GM21619 (cell line): Measurements from ENCODE around the gene DDX41.
A peak's percentile ranks its signal among the peaks of the same experiment; 100 is the strongest.
"Not testable (repeated sequence)": the region's sequence is repeated elsewhere in the genome, so short reads cannot be mapped to it uniquely, and the experiment has no call there.

Experiments used
- ATAC-seq: cut with Tn5 transposase; IDR thresholded peaks from one replicate; pipeline ENCODE4 v1.9.1; 2021; ENCODE audit not compliant: unreplicated experiment

The DDX41 gene

DNA sequence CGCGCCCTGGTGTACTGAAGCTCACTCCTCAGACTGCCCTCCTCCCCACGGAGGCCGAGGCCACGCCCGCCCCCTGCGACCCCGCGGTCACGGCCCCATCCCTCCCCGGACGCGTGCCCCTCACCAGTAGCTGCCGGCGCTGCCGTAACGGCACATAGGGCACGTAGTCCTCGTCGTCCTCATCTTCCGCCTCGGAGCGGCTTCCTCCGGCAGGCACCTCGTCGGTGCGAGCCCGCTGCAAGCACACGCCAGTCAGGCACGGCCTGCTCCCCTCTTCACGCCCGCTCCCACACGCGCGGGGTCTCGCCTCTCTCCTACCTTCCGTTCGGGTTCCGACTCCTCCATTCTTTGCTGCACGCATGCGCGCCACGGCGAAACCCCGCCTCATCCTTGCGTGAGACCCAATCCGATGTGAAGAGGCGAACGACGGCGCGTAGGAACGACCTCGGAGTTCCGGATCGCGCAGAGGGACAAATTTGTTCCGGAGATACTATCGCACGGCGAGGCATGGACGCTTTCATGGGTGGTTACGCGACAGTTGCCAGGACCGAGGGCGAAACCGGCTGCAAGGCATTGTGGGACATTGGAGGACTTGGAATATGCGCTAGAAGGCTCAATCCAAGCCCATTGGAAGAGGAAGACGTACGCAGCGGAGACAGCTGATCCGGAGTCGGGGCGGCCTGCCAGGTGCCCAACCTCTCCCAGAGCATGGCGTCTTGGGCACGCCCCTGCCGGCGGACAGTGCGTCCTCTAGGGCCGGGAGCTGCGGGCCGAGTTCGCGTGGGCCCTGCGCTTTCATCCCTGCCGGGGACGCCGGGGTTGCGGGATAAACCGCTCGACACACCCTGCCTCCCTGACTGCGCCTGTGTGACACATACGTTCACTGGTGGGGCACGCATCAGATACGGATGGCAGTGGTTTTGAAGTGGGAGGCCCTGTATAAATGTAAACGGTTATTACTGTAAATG lies at the start of gene DDX41:
Gene DDX41, minus strand, starts transcription at position 361 of the 968 bp plus-strand sequence. Its CDS starts 16 bp downstream, at position 345.
- peak; percentile 74 for ATAC-seq

- ATAC-seq: no peak
Observed at GRCh38 chr5:177565046-177565445, 48.3 kb upstream of the DDX41 start.

- ATAC-seq: not testable (repeated sequence)
Observed at GRCh38 chr5:177559446-177559941, 42.7 kb upstream of the DDX41 start.

DNA sequence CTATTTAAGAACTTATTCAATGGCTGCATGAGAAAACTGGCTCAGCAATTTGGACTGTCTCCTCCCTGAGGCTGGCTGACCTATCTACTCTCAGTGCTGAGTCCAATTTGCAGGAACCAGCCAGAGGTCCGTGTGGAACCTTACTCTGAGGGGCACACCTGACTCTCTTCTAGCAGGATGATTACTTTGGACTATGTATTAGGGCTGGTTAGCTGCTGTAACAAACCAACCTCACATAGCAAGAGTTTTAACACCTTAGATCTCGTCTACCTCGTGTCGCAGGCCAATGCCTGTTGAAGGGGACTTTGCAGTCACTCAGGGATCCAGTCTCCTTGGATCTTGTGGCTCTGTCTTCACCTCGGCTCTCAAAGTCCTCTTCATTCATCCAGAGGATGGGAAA lies 41.0 kb upstream of the DDX41 start:
- no peak for ATAC-seq

DNA sequence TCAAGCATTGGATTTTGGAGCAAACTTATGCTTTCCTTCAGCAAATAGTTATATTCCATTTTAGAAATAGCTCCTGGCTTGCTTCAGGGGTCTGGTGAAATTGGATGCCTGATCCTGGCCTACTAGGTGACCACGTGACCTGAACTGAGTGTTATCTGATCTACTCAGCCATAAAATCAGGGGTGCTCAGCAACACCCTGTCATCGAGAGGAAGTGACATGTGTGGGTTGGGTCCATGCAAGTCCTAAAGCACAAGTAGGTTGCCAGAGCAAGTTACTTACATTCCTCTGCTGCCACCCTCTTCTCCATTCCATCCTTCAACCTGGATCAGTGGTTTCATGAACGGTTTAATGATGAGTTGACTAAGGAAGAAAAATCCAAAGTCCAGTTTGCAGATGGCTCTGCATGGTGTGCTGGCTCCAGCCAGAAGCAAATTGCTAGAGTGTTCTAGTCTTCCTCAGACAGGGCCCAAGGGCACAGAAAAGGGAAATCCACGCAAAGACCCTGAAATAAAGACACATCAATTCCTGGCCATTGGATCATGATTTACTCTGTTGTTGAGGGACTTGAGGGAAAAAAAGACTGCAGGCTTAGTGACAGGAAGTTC lies 40.4 kb upstream of the DDX41 start:
- ATAC-seq: no peak

GRCh38 chr5:177555665-177556064 lies 38.9 kb upstream of the DDX41 start:
- no peak for ATAC-seq

DNA sequence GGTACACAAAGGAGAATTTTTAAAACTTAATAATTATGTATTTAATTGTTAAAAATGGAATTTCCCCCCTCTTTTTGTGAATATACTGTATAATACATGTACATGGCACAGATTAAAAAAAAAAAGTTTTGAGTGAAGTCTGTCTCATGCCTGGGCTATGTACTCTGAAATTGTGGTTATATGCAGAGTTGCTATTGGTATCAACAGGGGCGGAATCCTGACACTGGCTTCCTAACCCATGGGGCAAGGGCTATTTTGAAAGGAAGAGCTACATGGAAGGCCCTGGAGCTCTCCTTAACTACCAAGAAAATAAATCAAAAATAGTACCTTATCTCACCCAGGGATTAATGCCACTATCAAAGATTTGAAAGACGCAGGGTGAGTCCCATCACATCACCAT lies 38.5 kb upstream of the DDX41 start:
- ATAC-seq: no peak

DNA sequence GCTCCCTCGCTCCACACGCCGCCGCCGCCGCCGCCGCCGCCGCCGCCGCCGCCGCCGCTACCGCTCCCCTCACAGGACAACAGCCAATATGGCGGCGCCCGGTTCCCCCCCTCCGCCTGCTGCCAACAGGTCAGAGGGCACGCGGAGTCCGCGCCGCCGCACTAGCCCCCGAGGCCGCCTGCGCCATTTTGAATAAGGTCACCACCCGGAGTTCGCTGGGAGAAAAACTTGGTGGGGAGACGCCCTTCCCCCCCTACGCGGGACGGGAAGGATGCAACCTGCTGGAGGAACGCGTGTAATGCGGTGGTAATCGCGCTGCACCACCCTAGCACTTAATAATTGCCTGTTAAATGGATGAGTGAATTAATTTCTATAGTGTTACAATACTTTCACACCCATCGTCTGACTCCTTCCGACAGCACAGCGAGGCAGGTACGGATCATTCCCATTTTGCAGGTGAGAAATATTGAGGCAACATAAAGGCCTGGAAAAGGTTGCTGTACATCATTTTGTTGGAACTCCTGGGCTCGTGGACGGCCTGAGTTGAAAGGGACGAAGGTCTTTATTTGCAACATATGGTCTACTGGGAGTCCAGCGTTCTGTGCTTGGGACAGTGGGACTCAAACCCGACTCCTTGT lies 37.8 kb upstream of the DDX41 start, which contains the start of gene FAM193B:
Gene FAM193B, minus strand, starts transcription at position 90 of the 638 bp plus-strand sequence. CDS start 105 bp downstream, outside the sequence.
- ATAC-seq: peak; percentile 92

- ATAC-seq: peak; percentile 35
Observed at GRCh38 chr5:177553671-177554429, 37.1 kb upstream of the DDX41 start.

DNA sequence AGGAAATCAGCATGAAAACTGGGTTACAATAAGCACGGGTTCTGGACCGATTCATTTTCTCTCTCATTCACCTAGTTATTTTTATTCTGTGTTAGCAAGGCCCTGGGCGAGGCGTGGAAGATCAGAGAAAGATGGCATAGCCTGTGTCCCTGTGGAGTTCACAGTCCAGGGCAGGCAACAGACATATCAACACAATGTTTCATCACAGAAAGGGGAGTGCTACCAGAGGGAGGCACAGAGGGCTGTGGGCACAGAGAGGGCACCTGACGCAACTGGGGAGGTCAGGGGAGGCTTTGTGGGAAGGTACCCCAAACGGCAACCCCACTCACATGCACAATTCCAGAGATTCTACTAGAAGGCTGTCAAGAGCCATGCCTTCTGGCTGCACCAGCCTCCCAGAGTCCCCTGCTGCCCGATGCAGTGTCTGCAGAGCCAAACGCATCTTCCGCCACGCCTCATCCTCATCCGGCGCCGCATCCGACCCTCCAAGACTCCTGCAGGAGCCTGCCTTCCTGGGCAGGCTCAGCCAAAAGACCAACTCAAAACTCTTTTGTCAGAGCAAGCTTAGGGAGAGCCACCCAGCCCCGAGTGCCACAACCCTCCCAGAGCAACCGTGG lies 36.2 kb upstream of the DDX41 start:
- ATAC-seq: no peak

GRCh38 chr5:177550122-177550521 lies 33.4 kb upstream of the DDX41 start:
- ATAC-seq: no peak

- ATAC-seq: no peak
Observed at GRCh38 chr5:177548495-177548894, 31.7 kb upstream of the DDX41 start.

- ATAC-seq: no peak
Observed at GRCh38 chr5:177547736-177548135, 31.0 kb upstream of the DDX41 start.

GRCh38 chr5:177546258-177546741 lies 29.5 kb upstream of the DDX41 start:
- ATAC-seq: no peak

- no peak for ATAC-seq
Observed at GRCh38 chr5:177545487-177546257, 28.9 kb upstream of the DDX41 start.

GRCh38 chr5:177542816-177543465 lies 26.2 kb upstream of the DDX41 start:
- no peak for ATAC-seq

DNA sequence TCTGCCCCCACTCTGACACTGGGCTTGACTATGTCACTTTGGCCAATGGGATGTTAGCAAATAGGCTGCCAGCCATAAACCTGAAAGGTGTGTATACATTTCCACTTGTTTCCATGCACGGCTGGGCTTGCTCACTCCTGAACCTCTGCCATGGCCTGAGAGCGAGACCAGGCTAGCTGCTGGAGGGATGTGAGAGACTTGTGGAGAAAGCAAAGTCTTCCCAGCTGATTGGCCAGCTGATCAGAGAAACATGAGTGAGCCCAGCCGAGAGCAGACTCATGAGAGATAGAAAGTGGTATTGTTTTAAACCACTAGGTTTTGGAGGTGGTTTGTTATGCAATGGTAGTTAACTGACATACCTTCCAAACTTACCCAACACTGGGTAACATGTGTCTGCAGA lies 23.7 kb upstream of the DDX41 start:
- no peak for ATAC-seq

GRCh38 chr5:177539411-177539810 lies 22.6 kb upstream of the DDX41 start:
- ATAC-seq: no peak

DNA sequence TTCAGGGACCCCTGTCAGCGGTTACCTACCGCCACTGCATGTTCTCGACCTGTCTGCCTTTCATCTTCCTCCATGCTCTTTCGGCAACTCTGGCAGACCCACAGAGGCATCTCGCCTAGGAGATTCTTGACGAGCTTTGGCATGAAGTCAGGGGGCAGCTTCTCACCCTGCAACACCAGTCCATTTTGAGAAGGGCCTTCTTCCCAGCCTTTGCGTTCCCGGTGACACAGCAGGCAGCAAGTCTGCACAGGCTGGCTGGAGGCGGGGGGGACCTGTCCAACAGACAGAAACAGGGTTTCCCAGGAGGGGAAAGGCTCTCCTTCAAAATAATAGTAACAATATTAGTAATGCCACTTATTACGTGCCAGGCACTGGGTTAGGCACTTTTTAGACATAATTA lies 22.1 kb upstream of the DDX41 start:
- no peak for ATAC-seq
